ES-I3 (cell line): ENCODE data around the gene RARG.
A peak's percentile ranks its signal among the peaks of the same experiment; 100 is the strongest.

Experiments
- H3K36me3 ChIP-seq: 2 replicates; pipeline ENCODE4 v1.6.1; 2013; ENCODE audit warnings: mild to moderate bottlenecking, low read length, control low read depth, moderate library complexity; ENCODE audit not compliant: insufficient read depth
- H3K4me1 ChIP-seq: 2 replicates; pipeline ENCODE4 v1.6.1; 2013; ENCODE audit warnings: mild to moderate bottlenecking, control low read depth, low read length; ENCODE audit not compliant: insufficient read depth
- H3K9ac ChIP-seq: 2 replicates; pipeline ENCODE4 v1.6.1; 2013; ENCODE audit warnings: low read depth, mild to moderate bottlenecking, low read length, moderate library complexity
- H3K9me3 ChIP-seq: 2 replicates; pipeline ENCODE4 v1.6.1; 2013; ENCODE audit warnings: mild to moderate bottlenecking, low read length, moderate library complexity; ENCODE audit not compliant: control insufficient read depth, insufficient read depth

Gene RARG

DNA sequence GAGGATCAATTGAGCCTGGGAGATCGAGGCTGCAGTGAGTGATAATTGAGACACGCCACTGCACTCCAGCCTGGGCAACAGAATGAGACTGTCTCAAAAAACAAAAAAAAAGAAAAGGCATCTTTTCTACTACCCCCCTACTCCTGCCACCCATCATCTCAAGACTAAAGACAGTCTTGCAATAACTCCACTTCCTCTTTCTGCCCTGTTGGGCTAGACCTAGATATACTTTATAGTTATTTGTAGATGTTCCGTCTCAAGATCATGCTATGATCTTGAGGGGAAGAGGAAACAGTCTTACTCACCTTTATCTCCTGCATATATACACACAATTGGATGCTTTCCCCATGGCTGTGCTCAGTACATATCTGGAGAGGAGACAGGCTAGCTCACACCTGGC is 24.0 kb upstream of the RARG start:
- Histone ChIP-seq H3K9ac (no peak overlapping the region), H3K4me1 (peaks cover 9% of the 10 kb centered on the region; the same call in 1 of the 2 replicates), H3K36me3 (no peaks in the 10 kb centered on the region), H3K9me3 (no peaks in the 10 kb centered on the region)

DNA sequence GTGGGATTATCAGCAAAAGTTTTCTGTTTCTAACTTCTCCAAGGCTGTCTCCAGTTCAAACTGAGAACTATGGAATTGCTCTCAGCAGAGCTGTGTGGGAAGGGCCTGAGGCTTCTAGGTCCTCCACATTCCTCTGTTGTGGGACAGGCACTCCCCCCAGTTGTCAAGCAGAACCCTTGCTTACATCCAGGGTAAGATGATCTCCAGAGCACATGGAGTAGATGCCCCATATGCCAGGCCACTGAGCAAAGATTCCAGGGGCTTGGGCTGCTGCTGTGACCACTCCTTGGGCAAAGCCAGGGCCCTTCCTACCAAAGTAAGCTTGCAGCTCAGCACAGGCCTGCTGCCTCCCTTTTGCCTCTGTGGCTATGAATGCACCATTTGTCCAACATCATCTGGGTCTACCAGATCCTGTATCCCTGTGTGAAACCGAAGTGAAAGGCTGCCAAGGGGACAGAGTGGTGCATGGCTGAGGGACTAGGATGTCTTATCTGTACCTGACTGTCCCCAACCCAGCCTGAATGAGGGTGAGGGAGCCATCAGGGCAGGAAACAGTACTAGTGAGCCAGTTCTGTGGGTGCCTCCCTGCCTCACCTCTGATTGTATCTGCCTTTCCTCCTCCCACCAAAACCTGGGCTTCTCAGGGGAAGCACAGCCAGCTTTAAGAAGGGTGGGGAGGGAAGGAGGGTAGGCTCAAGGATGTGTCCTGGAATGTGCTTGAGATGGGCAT is 23.0 kb upstream of the RARG start:
- no peaks in the 10 kb centered on the region for H3K36me3 ChIP-seq
- H3K4me1 ChIP-seq = peaks cover 10% of the 10 kb centered on the region; the same call in 1 of the 2 replicates
- H3K9ac ChIP-seq = no peak overlapping the region
- no peaks in the 10 kb centered on the region for H3K9me3 ChIP-seq

DNA sequence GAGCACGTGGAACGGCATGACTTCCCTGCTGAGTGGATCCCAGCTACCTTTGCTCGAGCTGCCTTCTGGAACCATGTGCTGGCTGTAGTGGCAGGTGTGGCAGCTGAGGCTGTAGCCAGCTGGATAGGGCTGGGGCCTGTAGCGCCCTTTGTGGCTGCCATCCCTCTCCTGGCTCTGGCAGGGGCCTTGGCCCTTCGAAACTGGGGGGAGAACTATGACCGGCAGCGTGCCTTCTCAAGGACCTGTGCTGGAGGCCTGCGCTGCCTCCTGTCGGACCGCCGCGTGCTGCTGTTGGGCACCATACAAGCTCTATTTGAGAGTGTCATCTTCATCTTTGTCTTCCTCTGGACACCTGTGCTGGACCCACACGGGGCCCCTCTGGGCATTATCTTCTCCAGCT is 21.3 kb upstream of the RARG start:
- Histone ChIP-seq H3K4me1 (peaks cover 10% of the 10 kb centered on the region; the same call in 1 of the 2 replicates), H3K9me3 (no peaks in the 10 kb centered on the region), H3K36me3 (no peaks in the 10 kb centered on the region), H3K9ac (no peak overlapping the region)

DNA sequence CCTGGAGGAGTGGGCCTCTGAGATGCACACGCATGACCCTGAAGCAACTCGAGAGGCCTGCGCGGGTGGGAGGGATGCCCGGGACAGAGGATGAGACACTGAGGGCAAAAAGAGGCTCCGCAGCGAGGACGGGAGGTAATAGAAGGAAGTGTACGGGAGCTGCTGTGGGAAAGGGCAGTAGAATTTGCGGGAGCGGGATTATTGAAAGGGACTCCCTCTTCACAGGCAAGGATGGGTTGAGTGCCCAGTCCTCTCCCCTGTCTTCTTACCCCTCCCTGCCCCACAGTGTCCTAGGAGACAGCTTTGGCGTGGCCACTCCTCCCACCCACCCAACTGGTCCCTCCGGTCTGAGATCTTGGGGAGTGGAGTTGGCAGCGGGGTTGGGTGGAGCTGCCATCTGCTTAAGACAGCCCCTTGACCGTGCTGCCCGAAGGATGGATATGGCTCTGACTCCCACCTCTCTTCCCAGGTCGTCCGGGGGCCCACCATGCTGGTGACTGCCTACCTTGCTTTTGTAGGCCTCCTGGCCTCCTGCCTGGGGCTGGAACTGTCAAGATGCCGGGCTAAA is 20.4 kb upstream of the RARG start:
- H3K4me1 ChIP-seq = peaks cover 10% of the 10 kb centered on the region; the same call in 1 of the 2 replicates
- peak overlapping the region; percentile 72 for H3K9ac ChIP-seq
- no peaks in the 10 kb centered on the region for H3K9me3 ChIP-seq
- H3K36me3 ChIP-seq = no peaks in the 10 kb centered on the region

GRCh38 chr12:53251477-53252348 is 19.7 kb upstream of the RARG start:
- Histone ChIP-seq H3K9me3 (no peaks in the 10 kb centered on the region), H3K36me3 (no peaks in the 10 kb centered on the region), H3K4me1 (peaks cover 10% of the 10 kb centered on the region; the same call in 1 of the 2 replicates), H3K9ac (peak overlapping the region; percentile 72)

DNA sequence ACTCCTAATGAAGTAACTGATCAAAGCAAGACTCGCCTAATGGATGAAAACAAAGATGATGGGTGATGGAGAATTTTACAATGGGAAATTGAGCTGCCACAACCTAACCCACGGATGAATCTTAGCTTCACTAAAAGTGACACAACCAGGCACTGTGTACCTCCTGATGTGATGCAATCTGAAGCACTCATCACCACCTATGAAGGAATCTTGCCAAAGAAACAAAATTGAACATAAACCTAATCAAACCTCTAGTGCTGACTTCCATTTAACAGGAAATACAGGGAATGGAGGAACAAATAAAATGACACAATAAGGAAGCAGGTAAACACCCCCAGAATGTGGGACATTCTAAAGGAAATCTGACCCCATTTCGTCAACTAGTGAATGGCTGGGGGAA is 13.3 kb upstream of the RARG start:
- Histone ChIP-seq H3K9me3 (no peaks in the 10 kb centered on the region), H3K4me1 (peaks cover 13% of the 10 kb centered on the region; the same call in 1 of the 2 replicates), H3K36me3 (no peaks in the 10 kb centered on the region), H3K9ac (no peak overlapping the region)

GRCh38 chr12:53244337-53244736 is 12.3 kb upstream of the RARG start:
- Histone ChIP-seq H3K4me1 (peaks cover 13% of the 10 kb centered on the region; the same call in 1 of the 2 replicates), H3K9me3 (no peaks in the 10 kb centered on the region), H3K9ac (no peak overlapping the region), H3K36me3 (no peaks in the 10 kb centered on the region)

DNA sequence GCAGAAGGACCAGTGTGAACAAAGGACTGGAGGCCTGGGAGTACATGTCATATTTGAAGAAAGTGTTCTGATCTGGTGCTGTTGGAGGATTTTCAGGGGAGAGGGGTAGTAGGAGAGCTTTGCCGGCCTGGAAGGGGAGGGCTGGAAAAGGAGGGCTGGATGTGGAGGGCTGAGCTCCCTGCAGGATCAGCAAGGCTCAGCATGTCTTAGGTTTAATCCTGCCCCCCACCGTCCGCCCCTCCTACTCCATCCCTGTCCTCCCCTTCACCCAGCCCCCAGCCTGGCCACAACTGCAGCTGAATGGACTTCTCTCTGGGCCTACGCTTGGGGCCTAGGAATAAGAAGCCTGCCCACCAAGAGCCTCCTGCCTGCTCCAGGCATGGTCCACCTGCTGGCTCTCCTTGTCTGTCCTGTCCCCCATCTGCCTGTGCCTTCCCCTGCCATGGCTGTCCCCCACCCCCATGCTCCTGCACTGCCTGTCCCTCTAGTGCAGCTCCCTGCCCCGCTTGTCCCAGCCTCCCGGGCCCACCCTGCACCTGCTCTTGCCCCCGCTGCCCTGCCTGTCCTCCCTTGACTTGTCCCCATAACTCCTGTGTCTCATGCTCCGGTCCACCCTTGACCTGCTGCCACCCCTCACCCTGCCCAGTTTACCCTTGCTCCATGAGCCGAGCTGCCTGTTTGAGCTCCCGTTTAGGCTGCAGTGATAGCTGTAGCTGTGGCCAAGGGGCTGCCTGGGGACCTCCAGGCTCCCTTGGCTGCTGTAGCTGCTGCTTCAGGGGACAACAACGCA is 9.8 kb upstream of the RARG start:
- Histone ChIP-seq H3K9me3 (no peaks in the 10 kb centered on the region), H3K36me3 (no peaks in the 10 kb centered on the region), H3K9ac (no peak overlapping the region), H3K4me1 (peaks cover 13% of the 10 kb centered on the region; the same call in 1 of the 2 replicates)

GRCh38 chr12:53239643-53240258 is 7.7 kb upstream of the RARG start:
- Histone ChIP-seq H3K4me1 (peaks cover 26% of the 10 kb centered on the region), H3K9ac (no peak overlapping the region), H3K36me3 (no peaks in the 10 kb centered on the region), H3K9me3 (no peaks in the 10 kb centered on the region)

GRCh38 chr12:53236443-53237111 is 4.6 kb upstream of the RARG start:
- H3K9ac ChIP-seq = no peak overlapping the region
- H3K36me3 ChIP-seq = no peaks in the 10 kb centered on the region
- peaks cover 31% of the 10 kb centered on the region for H3K4me1 ChIP-seq
- H3K9me3 ChIP-seq = no peaks in the 10 kb centered on the region

DNA sequence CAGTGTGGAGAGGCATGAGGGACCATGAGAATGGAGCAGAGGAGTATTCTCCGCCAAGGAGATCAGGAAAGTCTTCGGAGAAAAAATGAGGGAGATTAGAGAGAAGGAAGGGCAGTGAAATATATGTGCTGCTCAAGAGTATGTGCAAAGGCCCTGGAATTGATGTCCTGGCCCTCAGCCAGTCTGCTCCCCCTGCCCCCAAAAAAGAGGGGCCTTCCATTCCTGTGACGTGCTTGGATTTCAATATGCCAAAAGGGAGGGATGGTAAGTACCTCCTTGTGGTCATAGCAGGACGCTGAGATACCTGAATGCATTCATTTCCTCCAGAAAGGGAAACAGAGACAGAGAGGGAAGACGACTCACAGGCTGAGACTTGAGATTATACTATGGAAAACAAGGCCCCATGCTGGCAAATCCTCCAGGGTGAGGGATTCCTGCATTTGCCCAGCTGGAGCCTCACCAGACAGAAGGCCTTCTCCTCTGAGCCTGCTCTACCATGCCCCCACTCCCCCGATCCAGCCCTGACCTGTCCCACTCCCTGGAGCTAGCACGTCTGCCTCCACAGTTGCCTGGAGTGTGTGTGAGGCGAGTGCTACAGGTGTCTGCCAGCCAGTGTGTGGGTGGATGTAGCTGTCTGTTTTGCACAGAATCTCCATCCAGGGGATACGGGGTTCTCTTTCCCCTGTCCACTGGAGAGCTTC is 3.9 kb upstream of the RARG start:
- H3K36me3 ChIP-seq = no peaks in the 10 kb centered on the region
- no peak overlapping the region for H3K9ac ChIP-seq
- H3K4me1 ChIP-seq = peaks cover 27% of the 10 kb centered on the region
- H3K9me3 ChIP-seq = no peaks in the 10 kb centered on the region

DNA sequence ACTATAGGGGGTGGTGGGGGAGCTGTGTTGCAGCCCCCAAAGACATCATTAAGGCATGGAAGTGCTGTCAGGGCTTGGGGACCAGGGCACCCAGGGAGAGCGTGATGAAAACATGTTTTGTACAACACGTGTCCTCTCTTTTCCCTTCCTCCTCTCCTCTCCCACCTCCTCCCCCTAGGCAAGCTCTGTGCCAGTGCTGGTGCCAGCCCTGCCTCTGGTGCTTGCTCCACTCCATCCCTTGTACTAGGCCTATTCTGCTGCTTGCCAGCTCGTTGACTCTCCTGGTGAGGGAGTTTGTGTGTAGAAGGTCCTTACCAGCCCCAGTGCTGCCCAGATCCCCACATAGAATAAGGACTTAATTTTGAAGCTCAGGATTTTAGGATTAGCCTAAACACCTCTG is 3.2 kb upstream of the RARG start:
- H3K9me3 ChIP-seq = no peaks in the 10 kb centered on the region

More for the DNA sequence above, 3.2 kb upstream of the RARG start:
- H3K36me3 ChIP-seq = no peaks in the 10 kb centered on the region
- peaks cover 24% of the 10 kb centered on the region for H3K4me1 ChIP-seq
- H3K9ac ChIP-seq = no peak overlapping the region
